PFSK-1 (cell line): ENCODE data around the gene HGFAC.

Source experiments
- POLR2AphosphoS5 ChIP-seq: IDR thresholded peaks from 2 replicates; pipeline ENCODE4 v1.6.1; 2012; ENCODE audit warnings: low read depth, mild to moderate bottlenecking, control low read depth, low read length, moderate library complexity
- REST ChIP-seq, 2 experiments: IDR thresholded peaks; 2 replicates each; pipeline versions ENCODE4 v1.6.1 to v1.8.0; 2011 to 2012; ENCODE audit warnings: low read depth in 2 of 2, low read length in 2 of 2, control low read depth in 1 of 2, inconsistent platforms in 1 of 2, mild to moderate bottlenecking in 1 of 2, moderate library complexity in 1 of 2; ENCODE audit not compliant: insufficient read depth in 1 of 2
- SIN3A ChIP-seq: IDR thresholded peaks from 2 replicates; pipeline ENCODE4 v1.6.1; 2012; ENCODE audit warnings: mild to moderate bottlenecking, low read length, moderate library complexity, borderline replicate concordance; ENCODE audit not compliant: insufficient read depth

DNA sequence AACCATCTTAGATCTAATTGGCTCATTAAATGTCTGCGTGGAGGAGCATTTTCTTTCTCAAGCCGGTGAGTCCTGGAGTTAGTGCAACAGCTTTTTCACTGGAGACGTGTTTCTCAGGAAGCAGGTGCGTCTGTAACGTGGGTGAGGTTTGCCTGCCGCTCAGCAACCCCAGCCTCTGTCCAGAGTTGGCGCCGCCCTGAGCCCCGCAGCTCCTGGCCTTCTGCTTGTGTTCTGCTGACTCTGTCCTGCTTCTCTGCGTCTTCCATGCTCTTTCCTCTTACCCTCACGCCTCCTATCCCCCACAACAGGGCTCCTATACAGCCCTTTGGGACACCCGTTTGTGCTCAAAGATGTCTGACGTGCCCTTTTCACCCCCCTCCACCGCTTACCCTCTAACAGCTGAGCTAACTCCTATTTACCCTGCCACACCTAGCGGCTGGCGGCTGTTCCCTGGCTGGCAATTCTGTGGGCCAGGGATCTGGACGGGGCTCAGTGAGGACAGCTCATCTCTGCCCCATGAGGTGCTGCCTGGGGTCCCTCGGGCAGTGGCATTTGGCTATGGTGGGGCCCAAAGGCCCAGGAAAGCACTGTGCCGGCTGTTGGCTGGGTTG, 40.1 kb downstream of the HGFAC start:
- TF ChIP-seq REST (IDR thresholded peaks at IDR 0.05; ENCODE audit: insufficient read depth in 1 of 2, low read depth in 2 of 2, low read length in 2 of 2) (no peak), SIN3A (no peak), POLR2AphosphoS5 (no peak)
